GM19025 (cell line): ENCODE results near the gene FRS3.
"Not testable (repeated sequence)": the region's sequence is repeated elsewhere in the genome, so short reads cannot be mapped to it uniquely, and the experiment has no call there.

Experiments used
- ATAC-seq: cut with Tn5 transposase; IDR thresholded peaks from one replicate; pipeline ENCODE4 v1.9.1; 2021; ENCODE audit warnings: mild to moderate bottlenecking, low read depth, moderate library complexity; ENCODE audit not compliant: unreplicated experiment

Gene FRS3

GRCh38 chr6:41779788-41780550 lies at the start of gene FRS3:
Gene FRS3, minus strand, starts transcription at chr6:41779900. Its CDS starts 2,913 bp downstream, at chr6:41776987.
- ATAC-seq: peak; percentile 94

DNA sequence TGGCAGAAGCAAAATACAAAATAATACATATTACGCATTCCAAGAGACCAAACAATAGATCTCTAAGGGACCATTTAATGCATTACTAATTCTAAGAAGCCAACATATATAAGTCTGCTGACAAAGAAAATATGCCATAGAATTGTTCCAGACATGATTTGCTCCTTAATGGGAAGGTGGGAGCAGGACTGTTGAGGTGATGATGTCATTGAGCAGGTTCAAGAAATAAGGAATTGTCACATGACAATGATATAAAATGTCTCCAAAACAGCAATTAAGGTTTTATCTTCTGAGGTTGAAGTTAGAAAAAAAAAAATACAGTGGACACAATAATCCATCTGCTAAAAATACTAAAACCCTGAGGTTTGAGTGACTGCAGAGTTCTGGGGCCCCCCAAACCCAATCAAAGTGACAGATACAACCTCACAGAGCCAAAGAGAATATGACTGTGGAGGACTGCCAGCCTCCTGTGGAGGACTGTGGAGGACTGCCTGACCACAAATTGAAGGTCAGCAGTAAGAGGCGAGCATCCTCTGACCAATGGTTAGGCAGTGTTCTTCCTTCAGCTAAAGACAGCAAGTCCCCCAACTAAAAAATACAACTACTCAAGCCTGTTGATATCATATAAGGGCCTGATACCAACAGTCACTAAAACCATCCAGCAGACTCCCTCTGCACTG lies 46.8 kb upstream of the FRS3 start:
- ATAC-seq: no peak

GRCh38 chr6:41824571-41825569 lies 45.2 kb upstream of the FRS3 start:
- no peak for ATAC-seq

- ATAC-seq: no peak
Measured at GRCh38 chr6:41823178-41823577, 43.5 kb upstream of the FRS3 start.

DNA sequence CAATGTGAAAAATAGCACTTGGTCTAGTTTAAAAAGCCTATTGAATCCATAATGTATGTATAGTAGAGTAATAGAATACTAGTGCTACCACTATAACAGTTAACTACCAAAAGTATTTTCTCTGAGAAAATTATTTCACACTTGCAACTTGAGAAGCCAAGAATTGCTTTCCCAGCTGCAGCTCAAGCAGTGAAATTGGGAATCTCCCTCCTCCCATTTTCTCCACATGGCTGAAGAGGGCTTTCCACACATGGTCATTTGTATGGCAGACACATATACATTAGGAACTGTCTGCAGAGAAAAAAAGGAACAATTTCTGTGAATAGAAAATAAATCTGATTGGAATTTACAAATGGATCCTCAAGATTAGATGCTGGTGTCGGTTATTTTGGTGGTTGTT lies 42.3 kb upstream of the FRS3 start:
- no peak for ATAC-seq

DNA sequence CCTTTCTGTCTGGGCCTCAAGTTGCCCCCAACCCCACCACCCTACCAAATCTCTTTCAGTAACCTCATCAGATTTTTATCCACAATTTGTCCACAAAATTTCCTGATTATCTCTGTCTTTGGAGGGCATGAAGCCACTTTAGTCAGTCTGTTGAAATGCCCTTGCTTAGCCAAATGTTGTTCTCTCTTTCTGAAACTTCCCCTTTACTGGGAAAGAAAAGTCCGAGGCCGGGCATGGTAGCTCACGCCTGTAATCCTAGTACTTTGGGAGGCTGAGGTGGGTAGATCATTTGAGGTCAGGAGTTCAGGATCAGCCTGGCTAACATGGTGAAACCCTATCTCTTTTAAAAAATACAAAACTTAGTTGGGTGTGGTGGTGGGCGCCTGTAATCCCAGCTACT lies 41.6 kb upstream of the FRS3 start:
- ATAC-seq: no peak

- ATAC-seq: no peak
Measured at GRCh38 chr6:41818271-41819054, 38.8 kb upstream of the FRS3 start.

DNA sequence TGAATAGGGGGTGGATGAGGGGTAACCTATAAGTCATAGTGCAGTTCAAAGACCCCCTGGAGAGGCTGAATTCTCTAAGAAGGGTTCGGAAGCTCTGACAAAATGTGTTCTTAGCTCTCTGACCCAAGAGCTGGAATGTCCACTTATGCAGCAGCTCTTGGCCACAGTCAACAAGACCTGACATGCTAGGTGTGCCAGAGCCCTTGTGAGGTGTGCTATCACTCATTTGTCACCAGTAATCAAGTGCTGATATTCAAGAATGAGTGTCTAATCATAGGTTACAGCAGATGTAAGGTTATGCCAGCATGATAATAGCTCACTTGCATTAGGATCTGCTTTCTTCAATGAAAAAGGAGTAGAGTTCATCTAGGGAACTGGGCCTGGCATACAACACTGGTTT lies 35.9 kb upstream of the FRS3 start:
- ATAC-seq: no peak

DNA sequence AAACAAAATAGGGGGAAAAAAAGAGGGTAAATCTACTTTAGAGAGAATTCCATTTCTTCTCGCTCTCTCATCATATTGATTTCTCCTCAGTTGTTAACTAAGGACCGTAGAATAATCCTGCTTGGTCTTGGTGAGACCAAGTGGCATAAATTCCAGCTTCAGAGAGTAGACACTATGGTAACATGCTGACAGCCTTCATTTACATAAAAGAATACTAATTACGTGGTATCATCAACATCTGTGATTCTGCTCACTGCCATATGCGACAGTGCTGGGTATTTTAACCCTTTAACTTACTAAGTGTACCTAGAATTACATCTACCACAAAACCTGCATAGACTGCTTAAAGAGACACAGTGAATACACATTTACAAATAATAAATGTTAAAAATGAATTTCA lies 34.9 kb upstream of the FRS3 start:
- no peak for ATAC-seq

- ATAC-seq: no peak
Measured at GRCh38 chr6:41813956-41814355, 34.3 kb upstream of the FRS3 start.

- no peak for ATAC-seq
Measured at GRCh38 chr6:41813469-41813868, 33.8 kb upstream of the FRS3 start.

GRCh38 chr6:41811946-41812345 lies 32.2 kb upstream of the FRS3 start:
- ATAC-seq: not testable (repeated sequence)

DNA sequence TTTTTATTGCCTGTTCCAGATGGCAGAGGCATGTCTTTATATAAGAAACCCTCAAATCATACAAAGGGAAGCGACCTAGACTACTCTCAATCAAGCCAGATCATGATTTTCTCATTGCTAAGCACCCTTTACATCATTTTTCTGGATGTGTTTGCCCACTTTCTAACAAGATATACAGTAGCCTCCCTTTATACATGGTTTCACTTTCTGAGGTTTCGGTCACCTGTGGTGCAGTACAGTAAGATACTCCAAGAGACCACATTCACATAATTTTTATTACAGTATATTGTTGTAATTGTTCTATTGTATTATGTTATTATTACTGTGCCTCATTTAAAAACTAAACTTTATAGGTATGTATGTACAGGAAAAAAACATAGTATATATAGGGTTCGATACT lies 31.4 kb upstream of the FRS3 start:
- ATAC-seq: no peak

- no peak for ATAC-seq
Measured at GRCh38 chr6:41805830-41806774, 26.4 kb upstream of the FRS3 start.

GRCh38 chr6:41801380-41801779 lies 21.7 kb upstream of the FRS3 start:
- ATAC-seq: no peak

DNA sequence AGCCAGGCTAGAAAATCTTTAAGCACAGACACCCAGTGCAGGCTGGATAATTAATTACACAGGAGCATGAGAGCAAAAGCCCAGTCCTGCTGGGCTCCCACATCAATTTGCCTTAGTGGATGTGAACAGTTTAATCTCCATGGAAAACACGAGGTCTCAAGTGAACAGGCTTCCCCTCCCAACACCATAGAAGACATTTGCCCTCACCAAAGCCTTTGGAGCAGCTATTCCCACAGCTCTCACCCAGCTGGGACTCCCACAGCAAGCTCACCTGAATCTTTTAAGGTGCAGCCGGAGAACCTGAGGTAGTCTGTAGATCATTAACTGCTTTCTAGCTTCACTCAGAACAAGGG lies 19.8 kb upstream of the FRS3 start:
- ATAC-seq: no peak

DNA sequence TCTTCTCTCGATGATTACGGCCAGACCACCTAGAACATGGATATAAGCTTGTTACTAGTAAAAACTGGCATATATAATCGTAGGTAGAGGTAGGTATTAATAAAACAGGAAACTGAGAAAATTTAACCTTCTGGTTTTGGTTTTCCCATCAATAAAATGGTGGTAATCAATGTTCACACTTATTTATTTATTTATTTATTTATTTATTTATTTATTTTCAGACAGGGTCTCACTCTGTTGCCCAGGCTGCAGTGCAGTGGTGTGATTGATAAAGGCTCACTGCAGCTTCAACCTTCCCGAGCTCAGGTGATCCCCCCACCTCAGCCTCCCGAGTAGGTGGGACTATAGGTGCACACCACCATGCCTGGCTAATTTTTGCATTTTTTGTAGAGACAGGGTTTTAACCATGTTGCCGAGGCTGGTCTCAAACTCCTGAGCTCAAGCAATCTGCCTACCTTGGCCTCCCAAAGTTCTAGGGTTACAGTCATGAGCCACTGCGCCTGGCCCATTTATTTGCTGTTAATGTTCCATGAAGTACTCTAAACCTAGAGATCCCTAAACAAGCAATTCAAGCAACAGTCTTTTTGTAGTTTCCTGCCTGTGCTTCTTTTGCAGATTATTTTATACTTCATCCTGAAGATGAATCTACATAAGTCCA lies 19.3 kb upstream of the FRS3 start:
- no peak for ATAC-seq

DNA sequence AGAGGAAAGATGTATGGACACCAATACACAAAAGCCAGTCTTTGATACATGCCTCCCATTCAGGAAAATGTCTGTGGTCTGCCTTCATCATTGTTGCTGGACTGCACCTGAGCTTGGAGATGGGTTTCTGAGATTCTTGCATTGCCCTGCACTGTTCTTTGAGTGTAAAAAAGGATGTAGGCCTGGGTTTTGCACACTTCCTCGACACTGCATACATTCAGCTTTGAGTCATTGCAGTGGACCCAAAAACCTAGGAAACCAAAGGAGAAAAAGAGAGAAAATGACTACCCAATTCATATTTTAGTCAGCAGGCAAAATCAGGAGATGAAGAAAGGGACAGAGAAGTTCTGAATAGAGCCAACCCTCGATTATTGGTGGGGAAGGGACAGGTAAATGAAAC lies 16.8 kb upstream of the FRS3 start:
- no peak for ATAC-seq

GRCh38 chr6:41791984-41792383 lies 12.3 kb upstream of the FRS3 start:
- no peak for ATAC-seq
